ENCODE measurements around the gene HOXA5.

The HOXA5 gene

DNA sequence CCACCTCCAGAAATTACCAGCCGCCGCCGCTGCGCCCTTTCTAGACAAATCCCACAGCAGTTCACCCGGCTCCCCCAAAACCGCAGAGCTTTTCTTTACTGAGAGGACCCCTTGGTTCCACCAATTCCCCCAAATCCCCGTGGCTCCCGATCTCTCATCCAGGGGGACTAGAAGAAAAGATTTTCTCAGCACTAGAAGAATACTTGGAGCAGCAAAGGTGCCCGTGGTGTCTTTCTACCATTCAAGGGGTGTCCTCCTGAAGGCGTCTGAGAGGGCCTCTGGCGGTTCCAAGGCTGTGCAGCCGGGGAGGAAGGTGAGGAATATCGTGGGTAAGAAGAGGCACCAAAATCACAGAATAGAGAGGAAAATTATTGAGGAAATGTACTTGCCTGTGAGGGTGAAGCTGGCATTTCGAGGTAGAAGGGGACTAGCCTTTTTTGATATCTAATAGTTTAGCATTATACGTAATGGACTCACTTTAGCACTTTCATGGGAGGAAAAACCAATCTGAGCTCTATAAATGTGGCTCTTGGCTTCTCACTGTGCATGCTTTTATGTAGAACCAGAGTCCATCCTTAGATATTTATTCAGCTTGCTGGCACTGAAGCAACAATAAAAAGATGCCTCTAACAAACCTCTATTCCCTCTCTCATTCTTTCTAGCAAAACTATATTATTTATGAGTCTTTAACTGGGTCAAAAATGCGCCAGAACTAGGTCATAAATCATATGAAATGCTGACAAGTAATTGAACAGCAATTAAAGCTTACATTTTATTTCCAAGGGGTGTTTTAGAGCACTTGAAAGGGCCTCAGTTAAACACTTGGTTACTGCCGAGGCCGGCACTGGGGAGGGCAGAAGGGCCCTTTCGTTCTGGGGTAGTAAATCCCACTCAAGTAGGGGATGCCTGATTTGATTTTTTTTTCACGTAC, 27.2 kb downstream of the HOXA5 start:
- DNase-seq = no peak

DNA sequence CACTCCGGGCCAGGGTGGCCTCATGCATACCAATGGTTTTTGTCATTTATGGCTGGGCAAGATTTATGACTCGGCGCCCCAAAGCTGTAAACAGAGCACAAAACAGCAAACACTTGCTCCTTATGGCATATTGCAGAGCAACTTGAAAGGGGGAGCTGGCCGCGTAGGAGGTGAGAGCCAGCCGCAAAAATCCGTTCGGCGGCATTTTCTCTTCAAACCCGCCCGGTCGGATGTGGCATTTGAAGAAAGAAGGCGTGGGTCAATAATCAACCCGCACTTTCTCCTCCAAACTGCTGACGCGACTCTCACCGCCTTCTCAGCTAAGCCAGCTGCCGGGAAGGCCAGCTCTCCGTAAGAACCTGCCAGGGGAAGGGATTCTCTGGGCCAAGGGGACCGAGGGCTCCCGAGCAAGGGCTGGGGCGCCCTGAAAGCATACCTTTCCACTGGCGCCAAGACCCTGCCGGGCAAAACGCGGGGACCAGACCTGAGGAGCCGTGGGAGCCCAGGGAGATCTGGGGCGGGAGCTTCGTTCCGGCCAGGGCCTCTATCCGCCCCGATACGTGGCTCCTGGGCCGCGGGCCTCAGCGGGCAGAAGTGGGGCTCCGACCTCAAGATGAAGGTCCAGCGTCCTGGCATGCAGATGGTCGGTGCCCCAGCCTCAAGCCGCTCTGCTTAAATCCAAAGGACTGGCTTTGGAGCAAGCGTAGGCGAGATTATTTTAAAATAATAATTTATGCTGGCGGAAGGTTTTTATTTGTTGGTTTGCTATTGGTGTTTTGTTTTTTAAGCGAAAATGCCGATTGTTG, 28.1 kb downstream of the HOXA5 start:
- no peak for DNase-seq

DNA sequence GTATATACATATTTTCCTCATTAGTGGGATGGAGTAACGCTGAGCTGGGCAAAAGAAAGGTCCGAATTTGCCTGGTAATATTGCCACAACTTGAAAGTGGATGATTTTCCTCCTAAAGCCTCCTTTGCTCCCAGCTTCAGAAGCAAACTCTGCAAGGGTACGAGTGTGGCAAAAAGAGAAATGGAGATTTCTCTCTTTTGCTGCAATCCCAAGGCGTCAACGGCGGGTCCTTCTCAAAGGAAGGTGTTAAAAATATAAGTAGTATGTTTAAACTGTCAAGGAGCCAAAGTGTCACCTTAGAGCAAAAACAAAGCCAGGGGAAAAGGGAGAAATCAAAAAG, 28.6 kb downstream of the HOXA5 start:
- no peak for DNase-seq

DNA sequence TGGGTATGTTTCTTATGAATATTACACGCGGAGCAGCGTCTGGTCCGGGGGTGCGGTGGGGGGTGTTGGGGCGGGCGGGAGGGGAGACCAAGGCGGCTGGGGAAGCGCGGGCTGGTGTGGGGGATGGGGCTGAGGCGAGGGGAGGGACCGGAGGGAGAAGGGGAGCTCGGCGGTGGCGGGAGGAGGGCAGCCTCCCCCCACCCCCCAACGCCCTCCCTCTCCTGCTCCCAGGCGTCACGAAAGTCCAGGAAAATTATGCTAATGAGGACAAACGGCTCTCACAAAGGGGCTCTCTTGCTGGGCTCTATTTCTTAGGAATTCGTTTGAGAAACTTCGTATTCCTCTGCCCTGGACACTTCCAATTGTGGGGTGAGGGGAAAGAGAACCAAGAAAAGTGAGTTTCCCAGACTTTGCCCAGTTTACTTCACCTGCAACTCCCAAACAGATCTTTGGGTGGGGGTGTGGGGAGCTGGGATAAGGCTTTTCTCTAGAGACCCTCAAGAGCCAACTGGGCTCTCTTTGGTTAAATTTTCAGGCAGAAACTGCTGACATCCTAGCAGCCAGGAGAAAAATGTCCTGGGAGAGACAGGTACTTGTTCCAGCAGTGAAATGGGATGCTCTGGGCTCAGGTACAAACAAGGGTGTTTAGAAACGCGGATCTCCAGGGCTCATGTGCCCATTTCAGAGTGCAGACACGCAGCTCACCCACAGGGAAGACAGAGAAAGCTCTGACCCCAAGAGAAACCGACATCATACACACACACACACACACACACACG, 29.3 kb downstream of the HOXA5 start:
- no peak for DNase-seq

DNA sequence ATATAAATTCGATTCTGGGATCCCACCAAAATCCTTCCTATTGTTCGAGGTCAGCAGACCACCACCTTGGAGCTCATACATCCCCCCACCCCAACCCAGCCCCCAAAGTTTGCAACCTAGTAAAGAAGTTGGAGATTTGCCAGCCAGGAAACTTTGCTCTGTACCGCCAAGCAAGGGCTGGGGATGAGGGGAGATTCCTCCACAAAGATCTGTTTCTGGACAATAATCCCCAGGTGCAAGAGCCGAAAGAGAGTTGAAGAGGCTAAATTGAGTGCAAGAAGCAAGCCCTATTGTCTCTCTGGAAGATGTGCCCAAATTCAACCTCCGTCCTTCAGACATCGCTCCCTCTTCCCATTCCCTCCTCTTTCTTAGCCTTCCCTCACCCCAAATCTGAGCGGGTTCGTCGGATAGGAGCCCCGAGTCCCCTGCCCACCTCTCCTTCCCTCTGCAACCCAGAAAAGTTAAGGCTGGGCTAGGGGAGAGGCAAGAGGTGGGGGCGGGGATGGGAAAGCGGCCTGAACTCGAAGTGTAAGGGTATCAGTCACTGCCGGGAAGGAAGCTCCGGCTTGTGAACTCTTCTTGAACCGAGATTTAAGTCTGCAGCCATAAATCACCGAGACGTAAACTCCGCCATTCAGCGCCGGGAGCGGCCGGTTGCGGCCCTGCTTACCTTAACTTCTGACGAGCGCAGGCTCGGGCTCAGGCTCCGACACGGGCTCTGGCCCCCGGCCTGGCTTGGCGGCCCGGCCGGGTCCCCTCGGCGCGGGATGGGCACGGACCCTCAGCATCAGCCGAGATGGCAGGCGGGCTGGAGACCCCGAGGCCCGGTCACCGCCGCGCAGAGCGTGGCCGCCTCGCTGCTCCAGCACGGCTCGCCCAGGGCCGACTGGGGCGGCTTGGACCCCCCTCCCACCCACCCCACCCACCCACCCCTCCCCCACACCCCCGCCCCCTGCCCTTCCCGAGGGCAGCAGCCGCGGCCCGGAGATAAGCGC, 30.2 kb downstream of the HOXA5 start:
- no peak for DNase-seq

DNA sequence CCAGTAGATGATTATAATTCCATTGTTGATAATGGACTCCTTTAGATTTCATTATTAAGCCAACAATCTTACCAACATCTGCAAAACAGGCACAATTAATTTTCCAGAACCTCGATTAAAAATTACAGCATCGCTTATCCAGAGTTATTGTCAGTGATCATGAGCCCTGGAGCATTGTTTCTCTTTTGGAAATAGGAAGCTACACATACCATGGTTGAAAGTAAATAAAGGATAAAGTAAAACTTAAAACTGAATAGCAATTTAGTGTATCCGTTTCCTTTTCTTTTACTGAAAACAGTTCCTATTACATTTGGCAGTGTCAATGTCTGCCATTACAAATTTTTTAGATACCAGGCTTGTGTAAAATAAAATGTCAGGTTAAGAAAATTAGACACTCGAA, 31.1 kb downstream of the HOXA5 start:
- no peak for DNase-seq

DNA sequence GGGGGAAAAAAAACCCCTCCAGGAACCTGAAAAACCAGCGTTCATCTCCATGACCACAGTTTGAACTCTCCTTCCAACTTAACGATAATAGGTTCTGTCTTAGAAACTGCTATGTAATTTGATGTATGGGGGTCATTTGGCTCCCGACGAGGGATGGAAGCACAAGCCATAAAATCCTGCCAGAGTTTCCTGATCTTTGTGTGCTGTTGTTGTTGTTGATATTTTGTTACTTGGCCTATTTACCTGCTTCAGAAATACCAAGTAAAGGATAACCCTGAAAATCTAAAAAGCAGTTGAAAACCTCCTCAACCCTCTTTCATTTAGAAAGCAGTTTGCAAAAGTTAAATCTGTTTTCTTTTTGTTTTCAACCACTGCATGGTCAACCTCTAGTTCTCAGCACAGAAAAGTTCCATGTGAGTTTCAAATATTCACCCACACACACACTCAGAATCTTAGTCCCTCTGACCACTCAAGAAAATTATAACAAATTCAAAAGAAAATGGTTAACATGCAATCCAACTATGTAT, 31.7 kb downstream of the HOXA5 start:
- DNase-seq = no peak

DNA sequence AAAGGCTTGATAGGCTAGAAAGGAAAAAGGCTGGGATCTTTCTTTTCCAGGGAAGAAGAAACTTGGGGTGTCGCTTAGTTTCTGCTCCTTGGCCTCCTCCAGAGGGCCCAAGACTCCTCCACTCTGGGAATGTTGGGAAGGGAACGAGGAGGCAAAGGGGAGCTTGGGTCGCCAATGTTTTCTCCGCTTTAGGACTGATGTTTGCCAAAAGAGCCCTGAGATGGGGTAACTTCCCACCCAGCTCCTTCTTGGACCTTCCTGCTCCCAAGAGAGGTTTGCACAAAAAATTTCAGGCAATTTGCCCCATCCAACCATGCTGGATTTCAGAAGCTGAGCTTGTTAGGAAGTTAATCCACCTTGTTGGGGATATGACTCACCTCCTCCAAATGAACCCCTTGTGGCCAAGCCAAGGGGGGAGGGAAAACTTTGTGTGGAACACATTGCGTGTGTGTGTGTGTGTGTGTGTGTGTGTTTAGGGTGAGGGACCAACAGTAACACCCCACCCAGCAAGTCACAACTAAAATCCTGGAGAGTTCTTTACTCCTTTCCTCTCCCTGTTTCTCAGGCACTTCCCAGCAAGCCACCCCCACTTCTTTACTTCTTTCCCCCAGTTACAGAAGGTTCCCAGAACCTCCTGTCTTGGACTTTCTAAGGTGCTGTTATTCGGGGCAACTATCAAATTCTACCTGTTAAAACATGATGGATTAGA, 32.3 kb downstream of the HOXA5 start:
- no peak for DNase-seq

DNA sequence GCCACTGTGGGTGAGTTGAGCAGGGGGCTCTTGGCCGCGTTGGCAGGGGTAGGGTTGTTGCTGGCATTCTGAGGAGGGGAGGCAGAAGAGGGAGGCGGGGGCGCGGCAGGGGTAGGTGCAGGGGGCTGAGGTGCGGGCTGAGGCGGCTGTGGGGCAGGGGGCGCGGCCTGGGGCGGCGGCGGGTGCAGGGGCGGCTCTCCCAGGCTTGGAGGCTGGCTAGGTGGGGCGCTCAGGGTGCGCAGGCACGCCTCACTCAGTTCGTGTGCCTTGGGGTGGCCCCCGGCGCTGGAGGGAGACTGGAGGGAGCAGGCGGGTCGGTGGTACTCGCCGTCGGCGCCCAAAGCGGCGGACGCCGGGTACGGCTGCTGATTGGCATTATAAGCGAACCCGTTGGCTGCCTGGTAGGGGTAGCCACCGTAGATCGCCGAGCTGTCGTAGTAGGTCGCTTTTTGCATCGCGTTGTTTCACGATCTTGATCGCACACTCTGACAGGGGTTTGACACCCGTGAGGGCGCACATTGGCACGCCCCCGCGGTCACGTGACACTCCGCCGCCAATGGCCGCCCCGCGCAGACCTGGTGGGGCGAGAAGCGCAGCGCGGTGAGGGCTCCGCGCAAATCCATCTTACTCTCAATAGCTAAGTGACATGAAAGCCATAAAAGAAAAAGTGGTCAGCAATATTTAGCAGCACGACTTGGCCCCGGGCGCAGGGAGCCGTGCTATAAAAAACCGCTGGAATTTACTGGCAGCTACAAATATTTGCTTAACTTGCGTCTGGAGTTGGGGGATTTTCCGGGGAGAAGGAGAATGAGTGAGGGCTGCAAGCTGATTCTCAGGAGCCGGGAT, 33.1 kb downstream of the HOXA5 start:
- no peak for DNase-seq

DNA sequence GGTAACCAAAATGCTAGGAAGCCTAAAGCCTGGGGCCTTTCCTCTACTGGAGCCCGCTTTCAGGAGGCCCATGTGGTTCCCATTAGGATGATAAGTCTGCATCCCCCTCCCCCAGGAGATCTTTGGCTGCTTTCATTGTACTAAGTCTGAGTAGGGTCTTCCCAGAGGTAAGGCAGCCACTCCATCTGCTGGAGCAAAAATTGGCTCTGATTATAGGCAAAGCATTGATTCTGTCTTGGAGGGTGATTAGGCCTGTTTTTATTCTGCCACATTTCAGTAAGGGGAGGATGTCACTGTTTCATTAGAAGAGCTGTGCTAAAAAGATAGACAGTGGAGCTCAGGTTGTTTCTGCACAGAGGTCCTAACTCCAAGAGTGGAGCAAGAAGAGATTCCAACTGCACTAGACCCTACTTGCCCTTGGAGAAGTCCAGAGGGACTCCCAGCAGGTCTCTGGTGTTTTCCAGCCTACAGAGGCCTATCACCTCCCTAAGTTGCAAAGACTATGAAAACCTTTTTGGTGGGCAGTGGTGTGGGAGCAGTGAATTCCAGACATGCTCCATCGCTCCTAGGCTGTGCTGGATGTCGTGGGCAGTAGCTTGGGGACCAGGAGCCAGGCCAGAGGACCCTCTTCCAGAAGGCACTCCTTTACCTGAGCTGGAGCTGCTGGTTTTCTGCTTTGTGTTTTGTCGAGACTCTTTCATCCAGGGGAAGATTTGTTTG, 33.9 kb downstream of the HOXA5 start:
- DNase-seq = no peak

DNA sequence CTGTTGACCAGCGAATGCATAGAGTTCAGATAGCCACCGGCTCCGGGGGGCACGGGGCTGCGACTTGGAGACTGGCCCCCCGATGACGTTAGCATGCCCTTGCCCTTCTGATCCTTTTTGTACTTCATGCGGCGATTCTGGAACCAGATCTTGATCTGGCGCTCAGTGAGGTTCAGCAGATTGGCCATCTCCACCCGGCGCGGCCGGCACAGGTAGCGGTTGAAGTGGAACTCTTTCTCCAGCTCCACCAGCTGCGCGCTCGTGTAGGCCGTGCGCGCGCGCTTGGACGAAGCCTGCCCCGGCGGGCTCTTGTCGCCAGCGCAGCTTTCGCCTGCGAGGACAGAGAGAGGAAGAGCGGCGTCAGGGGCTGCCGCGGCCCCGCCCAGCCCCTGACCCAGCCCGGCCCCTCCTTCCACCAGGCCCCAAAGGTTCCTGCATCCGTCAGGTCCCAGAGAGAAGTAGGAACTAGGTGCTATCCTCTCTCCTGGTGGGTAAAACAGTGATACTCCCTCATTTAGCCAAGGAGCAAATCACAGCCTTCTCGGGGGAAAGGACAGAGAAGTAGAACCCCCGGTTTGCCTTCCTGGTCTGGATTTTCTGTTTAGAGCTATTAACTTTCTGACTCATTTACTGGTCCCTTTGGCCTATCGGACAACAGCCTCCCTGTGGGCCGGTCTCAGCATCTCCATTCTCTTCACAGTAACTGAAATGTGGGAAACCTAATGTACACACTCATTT, 34.9 kb downstream of the HOXA5 start:
- DNase-seq = no peak

DNA sequence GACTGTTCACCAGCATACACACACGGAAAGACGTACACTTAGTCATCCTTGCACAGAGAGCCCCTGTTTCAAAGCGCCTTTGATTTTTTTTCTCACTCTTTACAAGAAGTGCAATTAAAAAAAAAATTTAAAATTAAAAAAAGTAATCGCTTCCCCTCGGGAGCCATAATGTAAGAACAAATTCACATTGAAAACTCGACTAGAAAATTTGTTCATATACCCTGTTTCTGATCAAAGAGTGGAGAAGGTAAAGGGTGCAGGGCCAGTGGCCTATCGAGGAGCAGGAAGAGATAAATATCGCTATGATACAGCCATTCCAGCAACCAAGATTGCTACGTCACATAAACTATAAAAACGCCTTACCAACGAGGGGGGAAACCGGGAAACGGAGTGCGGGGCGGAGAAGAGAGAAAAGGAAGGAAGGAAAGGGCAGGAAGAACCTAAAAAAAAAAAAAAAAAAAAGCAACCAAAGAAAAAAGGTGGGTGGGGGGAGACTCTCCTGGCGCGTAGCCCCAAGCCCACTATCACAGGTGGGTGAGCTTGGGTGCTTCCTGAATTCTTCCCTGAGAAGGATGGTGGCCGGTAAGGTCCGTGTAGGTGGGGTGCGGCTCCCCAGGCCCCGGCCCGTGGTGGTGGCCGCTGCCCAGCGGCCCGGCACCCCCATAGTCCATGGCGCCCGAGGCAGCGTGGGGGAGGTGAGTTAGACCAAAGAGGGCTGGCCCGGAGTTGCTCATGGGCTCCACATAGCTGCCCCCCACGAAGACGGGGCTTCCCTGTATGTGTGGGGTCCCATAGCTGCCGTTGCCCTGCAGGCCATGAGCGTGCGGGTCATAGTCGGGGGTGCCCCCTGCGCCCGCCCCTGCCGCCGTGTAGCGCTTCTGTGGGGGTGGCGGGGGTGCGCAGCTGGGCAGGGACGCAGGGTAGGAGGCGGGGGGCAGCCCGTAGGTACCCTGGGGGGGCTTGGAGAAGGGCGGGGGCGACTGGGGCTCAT, 35.8 kb downstream of the HOXA5 start:
- no peak for DNase-seq

DNA sequence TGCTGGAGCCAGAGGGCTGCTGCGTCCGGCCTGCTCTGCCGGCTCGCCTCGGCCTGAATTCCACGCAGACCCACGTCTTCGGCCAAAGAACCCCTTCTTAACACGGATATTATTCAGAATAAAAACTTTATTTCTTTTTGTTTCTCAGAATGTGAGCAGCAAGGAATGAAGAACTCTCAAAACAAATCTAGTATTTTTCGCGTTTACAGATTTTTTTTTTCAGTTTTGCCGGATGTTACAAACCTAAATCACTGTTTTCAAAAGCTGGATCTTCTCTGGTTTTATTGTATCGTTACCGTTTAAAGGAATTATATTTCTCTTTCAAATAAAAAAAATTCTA, 36.6 kb downstream of the HOXA5 start:
- no peak for DNase-seq

DNA sequence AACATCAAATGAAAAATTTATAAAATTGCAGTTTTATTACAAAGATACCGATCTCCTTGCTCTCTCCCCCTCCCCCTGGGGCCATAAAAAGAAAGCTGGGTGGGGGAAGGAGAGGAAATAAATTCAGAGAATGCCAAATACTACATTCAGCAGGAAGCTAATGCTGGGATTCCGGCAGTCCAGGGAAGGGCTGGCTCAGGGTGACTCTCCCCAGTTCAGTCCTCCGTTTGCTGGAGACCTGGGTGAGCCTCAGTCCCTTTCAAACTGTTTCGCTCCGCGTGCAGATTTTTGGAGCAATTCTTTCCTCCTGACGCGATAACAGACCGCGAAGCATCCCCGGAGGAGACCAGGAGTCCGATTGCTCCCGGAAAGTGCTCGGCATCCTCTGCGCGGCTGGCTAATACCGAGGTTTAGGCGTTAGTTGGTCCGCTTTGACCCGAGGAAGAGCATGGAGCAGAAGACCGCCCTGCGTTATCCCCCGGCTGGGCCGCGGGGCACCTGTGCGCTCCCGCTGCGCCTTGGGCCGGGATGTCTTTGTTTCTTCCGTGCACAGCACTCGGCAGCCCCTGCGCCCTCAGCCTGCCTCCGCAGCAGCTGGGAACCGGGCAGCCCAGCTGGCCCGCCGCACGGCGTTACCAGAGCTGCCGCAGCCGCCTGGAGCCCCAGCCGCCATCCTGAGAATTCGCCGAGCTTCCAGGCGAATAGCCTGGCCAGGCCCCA, 37.1 kb downstream of the HOXA5 start:
- DNase-seq = no peak

DNA sequence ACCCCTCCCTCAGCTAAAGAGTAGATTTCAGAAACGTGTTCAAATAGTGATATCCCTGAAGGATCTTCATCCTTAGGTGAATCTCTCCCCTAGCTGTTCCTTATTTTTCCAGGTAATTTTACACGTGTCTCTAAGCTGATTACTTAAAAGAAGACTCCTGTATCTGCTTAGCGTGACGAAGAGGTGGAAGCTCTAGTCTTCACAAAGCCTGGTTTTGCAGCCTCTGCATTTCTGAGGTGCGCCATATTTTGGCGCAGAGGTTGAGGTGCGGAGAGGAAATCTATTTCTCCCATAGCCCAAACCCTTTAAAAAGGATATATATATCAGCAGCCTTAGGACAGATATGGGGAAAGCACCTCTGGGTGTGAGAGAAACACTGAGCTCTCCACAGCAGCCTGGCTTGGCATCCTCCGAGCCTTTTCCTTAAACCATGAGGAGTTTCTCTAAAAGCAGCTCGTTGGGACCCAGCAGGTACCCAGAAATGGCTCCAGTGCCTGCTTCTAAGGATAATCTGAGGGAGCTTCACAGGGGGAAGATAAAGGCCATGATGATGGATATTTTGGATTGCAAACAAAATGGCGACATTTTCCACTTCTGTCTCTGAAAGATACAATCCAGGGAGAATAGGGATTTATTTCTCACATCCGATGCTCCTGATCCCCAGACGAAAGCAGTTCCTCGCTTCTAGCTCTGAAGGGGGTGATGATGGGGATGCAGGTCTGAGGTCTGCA, 38.0 kb downstream of the HOXA5 start:
- DNase-seq = no peak

Data from inflammatory macrophage treated with lipopolysaccharide for 1 hour (primary cell).